Fibroblast of pulmonary artery (primary cell): ENCODE results near the gene NPM3.

Experiments used
- DNase-seq: peaks from one replicate; pipeline ENCODE4 v3.0.0-alpha.2; 2010; ENCODE audit warnings: low read depth
- H3K4me3 ChIP-seq: replicated peaks from 2 replicates; pipeline ENCODE4 v1.5.1; 2011; ENCODE audit warnings: low read depth, mild to moderate bottlenecking, control low read depth, low read length, moderate library complexity
- CTCF ChIP-seq: IDR thresholded peaks from 2 replicates; pipeline ENCODE4 v1.5.1; 2011; ENCODE audit warnings: mild to moderate bottlenecking, control low read depth, low read length, inconsistent platforms; ENCODE audit errors: missing control alignments

NPM3 gene

DNA sequence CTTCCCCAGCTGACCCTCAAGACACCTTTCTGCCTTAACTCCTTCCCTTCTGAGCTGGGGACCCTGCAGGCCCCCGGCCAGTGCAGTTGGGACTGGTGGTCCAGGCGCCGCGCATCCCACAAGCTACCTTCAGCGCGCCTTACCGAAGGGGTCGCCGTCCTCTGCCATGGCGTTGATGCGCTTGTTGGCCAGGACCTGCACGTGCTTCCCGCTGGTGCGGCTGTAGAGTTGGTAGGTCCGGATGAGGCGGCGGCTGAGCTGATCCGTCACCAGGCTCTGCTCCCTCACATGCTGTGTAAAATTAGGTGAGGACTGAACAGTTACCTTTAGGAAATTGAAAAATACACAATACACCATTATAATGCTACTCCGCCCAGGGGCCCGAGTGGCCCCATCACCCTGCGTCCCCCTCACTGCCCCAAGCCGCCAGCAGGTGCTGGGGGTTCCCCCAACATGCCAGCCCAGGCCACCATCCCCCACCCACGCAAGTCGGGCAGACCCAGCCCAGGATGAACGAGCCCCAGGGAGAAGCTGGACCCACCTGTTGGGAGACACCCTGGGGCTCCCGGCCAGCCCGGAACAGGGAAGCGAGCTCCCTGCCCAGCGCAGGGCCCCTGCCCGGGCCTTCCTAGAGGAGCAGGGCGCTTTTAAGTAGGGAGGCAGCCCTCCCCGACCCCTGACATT, 8.5 kb downstream of the NPM3 start:
- H3K4me3 ChIP-seq = no peak overlapping the region
- no peak for TF ChIP-seq CTCF
- DNase-seq = no peak

- H3K4me3 ChIP-seq = no peak overlapping the region
- DNase-seq = no peak
- TF ChIP-seq CTCF = no peak
These were observed 9.2 kb downstream of the NPM3 start for GRCh38 chr10:101773923-101774588.

- DNase-seq = no peak
- H3K4me3 ChIP-seq = no peak overlapping the region
- no peak for TF ChIP-seq CTCF
These were observed 10.1 kb downstream of the NPM3 start for GRCh38 chr10:101772895-101773761.

GRCh38 chr10:101772017-101772894, 11.0 kb downstream of the NPM3 start:
- no peak overlapping the region for H3K4me3 ChIP-seq
- no peak for TF ChIP-seq CTCF
- no peak for DNase-seq

DNA sequence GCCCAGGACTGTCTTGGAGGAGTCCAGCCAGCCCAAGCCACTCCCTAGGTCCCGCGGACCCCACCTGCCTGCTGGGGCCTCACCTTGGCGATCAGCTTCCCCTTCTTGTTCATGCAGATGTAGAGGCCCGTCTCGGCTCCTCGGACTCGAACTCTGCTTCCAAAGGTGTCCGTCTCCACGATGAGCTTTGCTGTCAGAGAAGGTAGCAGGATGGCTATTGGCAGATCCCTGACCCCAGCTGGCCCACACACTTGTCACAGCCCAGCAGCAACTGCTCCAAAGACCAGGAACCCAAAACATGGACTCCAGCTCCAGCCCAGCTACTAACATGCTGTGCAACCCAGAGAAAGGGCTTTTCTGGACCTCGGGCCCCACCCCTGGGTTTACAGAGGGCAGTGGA, 11.9 kb downstream of the NPM3 start:
- no peak for TF ChIP-seq CTCF
- H3K4me3 ChIP-seq = no peak overlapping the region
- DNase-seq = no peak
